NCI-H1436 (cell line): Measurements from ENCODE around the gene RALGAPA2.

Source experiments
- DNase-seq: peaks from one replicate; lab custom pipeline; 2025; lab: John Stamatoyannopoulos, UW

RALGAPA2 gene

DNA sequence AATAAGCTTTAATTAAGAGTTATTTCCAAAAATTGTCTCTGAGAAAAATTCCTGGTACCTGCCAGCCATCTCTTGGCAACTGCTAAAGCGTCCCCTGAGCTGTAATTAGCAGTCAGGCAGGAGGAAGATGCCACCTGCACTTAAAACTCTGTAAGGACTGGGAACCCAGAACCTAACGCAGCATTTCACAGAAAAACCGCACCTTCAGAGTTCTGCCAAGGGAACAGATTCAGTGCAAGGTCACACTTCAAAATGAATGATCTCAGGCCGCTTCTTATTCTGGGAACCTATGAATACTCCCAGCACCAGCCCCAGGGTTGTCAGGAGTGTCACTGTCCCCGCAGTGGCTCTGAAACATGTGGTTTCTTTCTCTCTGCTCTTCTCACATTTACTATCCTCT lies 307.8 kb downstream of the RALGAPA2 start:
- DNase-seq: no peak

DNA sequence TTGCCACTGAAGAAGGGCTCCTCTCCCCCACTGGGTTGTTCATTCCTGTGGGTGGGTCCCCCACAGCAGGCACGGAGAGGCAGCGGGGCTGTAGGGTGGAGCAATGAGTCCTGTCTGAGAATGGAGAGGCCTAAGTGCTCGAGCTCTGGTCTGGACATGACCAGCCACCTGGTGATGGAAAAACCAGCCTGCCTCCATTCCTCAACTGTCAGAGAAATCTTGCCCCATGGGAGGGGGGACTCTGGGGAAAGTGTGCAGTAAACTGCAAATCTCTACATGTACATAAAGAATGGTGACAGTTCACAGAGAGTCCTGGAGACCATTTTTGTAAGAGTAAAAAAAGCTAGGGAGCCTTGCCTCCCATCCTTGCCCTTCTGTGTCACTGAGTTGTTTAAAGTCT lies 310.5 kb downstream of the RALGAPA2 start:
- DNase-seq: no peak

DNA sequence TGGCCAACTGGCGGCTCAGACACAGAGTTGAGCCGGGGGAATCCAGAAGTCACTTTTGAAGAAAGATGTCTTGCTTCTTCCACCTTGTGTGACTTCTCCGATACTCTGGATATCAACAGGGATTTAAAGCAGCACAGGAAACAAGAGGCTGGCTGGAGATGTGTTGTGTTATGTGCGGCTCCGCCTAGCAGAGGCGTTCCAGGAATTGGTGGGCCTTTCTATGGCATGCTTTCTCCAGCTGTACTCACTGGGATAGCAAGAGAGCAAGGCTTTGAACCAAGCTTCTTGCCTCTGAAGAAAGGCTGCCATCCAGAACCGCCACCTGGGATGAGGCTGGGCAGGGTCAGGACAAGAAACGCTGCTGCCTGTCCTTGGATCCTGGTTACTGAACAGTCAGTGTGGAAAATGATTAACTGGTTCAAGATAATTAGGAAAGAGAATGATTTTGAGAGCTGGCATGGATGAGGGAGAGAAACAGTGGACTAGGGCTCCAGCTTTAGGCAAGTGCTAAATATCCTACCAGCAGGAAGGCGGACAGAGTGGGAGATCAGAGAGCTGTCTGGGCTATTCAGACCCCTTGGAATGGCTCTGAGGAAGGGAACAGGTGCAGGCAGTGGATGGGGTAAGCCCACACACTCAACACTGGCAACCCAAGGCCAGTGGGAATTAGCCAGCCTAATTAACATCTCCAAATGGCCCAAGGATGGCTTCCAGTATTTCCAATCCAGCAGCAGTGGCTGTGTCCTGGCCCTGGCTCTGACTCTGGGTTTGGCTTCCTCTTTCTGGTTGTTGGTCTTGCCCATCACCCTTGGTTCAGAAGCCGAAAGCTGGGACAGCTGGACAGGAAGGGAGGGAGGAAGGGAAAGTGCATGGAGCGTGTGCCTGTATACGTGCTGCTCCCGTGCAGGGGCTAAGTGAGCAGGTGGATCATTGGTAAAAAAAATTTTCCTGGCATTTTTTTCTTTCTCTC lies 312.6 kb downstream of the RALGAPA2 start:
- no peak for DNase-seq

DNA sequence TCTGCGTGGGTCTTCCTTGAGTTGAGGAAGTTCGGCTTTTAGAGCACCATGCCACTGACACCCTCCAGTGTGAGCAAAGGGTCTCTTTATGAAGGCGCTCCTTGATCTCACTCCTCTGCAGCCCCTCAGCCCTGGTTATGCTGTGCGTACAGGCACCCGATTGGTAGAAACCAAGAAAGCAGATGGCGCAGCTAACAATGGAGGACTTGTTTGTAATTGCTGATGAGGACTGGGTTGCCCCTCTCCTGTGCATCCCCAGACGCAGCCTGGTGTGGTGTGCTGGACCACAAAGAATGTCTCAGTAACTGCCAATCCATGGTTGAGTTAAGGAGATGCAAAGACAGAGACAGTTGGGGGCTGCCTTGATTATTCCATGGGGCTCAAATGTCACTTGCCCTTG lies 314.3 kb downstream of the RALGAPA2 start:
- no peak for DNase-seq

DNA sequence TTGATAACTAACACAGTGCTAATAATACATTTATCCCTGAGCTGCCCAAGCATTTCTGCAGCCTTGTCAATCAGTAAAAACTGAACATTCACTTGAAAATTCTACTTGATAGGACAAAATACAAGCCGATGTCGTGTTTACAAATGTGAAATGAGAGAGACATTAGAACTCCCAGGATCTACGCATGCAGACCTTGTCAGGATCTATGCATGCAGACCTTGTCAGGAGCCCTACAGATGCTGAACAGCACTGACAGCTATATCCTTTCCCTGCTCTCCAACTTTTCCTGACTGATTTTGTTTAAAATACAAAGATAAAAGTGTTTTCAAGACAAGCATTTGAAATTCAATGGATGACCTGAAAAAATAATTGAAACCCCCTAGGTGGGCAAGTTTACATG lies 315.6 kb downstream of the RALGAPA2 start:
- no peak for DNase-seq

DNA sequence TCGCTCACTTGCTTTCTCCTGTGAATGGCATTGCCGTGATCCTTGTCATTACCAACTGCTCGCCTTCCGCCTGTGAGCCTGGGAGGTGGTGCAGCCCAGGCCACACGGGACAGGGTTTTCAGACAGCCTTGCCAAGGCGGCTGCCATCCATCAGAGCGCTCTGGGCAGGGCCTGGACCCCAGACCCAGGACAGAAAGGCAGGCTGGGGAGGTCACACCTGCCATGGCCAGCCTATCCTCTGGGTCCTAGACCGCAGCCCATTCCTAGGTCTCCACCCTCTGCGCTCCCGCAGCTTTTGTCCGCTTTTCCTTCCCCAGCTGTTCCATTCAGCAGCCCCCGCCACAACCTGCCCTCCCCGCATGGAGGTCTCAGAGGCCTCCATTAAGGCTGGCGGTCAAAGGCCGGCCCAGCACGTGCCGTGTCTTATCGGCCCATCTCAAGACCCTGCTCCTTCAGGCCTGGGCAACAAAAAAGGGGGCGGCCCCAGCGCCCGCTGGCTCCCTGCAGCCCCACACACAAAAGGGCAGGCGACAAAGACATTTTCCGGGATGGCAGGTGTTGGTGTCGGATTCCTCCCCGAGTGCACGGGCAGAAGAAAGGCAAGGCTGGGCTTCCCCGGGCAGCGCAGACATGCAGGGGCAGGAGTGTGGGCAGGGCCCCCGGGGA lies 316.4 kb downstream of the RALGAPA2 start:
- peak; percentile 74 for DNase-seq

DNA sequence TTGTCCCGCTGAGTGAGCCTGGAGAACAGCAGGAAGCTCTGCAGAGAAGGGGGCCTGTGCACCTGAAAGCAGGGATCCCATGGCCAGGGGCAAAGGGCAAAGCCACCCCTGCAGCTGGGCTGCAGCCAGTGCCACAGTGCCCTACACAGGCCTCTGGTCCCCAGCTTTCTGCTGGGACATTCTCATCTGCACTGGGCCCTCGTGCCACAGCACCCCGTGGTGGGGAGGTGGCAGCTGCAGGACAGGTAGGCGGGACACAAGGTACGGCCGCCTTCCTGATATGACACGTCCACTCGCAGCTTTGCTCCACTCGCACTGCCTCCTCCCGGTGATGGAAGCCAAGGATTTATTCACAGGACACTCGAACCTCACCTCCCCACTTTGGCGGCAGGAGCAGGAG lies 317.4 kb downstream of the RALGAPA2 start:
- DNase-seq: no peak

DNA sequence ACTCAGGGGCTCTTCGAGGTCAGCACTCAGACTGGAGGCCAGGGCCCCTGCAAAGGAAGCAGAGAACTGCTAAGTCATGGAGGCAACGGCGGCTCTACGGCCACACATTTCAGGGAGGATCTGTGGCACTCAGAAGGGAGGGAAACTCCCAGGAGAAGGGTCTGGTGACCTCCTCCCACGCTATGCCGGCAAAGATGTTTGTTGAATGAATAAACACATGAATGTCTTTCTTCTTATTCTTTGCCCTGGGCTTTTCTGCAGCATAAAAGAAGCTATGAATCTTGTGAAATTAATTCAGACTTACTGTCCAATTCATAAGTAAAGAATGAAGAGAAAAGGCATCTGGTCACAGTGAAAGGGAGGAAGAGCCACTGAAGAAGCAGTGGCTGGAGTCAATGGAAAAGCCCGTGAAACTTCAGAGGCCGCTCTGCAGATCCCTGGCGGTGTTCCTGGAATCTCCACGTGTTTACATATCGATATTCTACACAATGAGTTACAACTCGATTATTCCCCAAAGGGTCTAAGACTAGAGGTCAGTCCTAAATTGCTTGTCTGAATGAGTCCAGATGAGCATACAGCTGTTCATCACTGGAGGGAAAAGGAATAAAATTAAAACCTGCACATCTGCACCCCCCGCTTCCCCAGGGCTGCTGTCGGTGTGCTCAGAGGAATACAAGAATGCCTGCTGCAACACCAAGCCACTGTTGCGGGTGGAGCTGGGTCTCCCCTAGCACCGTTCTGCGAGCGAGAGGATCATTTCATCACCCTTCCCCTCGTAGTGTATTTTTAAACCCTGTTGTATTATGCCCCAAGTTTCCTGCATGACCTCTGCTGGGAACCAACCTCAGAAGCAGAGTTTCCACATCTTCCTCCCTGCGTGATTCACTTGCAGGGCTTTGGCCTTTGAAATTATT lies 319.0 kb downstream of the RALGAPA2 start:
- DNase-seq: no peak

DNA sequence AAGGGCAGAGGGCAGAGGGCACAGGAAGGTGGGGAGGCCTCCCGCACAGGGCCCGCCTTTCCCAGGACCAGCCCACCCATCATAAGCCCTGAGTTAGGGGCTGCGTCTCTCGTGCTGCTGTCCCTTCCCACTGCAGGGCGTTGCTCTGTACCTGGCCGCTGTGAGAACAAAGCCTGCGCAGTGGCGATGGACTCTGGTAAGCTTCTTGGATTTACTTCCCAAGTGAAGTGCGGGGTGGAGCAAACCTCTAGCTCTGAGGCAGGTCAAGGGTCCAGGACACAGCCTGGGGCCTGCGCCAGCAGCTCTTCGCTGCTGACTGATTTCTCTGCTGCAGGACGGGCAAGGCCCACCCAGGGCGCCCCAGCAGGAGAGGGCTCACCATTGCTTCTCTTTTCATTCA lies 320.7 kb downstream of the RALGAPA2 start:
- no peak for DNase-seq

DNA sequence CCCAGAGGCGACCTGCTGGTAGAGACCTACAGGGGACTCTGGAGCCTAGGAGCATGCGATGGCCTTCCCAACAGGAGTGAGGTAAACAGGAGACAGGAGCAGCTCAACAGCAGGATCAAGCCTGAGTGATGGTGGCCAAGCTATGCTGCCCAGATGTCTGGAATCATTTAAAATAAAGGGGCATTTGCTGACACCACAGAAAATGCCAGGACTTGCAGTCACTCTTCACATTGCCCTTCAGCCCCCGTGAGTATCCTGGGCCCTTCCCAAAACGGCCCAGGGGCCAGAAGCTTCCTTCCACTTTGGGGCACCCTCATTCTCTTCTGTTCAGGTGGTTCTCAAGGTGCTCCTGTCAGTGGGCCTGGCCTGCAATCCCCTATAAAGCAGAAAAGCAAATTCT lies 321.3 kb downstream of the RALGAPA2 start:
- no peak for DNase-seq

DNA sequence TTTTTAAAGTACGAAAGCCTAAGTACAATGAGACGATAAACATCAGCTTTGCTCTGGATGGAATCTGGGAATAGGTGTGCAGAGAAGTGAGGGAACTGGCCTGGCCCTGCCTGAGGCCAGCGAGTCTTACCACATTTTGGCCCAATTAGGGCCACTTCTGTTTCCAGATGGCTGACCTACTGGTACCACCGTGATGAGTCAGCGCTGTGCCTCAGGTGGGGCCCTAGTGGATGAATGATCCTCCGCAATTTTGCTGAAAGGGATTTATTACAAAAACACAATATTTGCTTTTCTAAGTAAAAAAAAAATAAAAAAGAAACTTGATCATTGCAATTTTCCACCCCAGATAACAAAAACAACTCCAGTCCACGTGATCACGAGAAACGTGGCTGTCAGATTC lies 322.1 kb downstream of the RALGAPA2 start:
- DNase-seq: no peak

DNA sequence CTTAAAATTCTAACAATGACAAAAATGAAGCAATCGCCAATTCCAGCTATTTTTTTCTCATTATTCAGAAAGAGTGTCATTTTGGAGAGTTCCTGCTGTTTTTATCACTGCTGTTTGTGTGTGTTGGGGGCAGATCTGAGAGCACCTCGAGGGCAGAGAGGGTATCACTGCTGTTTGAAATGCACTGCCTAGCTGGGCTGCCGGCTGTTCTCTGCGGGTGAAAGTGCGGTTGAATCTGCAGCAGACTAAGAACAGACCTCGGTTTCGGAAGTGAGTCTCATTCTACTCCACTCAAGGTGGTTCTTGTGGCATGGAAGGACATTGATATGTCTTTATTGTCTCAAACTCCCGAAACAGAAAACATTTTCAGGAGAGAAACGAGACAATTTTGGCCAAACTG lies 326.3 kb downstream of the RALGAPA2 start:
- DNase-seq: no peak

DNA sequence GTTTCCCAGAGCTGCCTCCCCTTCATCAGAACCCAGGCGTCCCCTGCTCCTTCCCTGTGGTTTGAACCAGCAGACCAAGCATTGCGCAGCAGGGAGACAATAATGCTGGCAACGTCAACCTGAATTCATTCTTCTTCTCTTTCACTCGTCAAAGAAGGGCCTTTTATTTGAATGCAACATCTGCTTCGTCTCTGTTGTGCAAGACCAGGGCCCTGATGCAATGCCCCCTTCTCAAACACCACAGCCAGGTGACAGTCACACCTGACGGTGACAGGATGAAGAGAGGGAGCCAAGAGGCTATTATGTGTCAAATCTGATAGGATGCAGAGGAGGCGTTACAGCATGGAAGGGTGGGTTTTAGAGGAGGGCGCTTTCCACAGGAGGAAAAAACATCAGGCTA lies 336.6 kb downstream of the RALGAPA2 start:
- peak; percentile 45 for DNase-seq

DNA sequence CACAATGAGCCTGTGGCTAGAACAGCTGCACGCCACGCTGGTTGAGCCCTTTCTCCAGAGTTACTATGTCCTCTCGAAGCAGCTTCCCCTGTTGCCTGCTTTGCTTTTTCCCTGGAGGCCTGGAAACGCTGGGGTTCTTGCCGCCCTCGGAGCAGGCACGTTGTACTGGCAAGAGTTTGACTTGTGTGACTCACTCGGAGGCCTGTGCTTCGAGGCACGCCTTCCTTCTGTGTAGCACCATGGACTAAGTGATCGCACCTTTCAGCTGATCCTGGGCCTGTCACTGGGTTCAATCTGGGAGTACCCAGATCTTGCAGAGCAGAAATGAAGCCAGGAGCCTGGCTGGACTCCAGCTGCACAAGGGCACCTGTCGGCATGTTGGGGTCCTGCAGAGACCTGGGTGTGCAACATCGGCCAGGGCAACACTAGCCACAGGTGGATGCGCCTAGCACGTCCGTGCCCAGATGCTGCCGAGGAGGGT lies 339.3 kb downstream of the RALGAPA2 start:
- DNase-seq: peak; percentile 36

DNA sequence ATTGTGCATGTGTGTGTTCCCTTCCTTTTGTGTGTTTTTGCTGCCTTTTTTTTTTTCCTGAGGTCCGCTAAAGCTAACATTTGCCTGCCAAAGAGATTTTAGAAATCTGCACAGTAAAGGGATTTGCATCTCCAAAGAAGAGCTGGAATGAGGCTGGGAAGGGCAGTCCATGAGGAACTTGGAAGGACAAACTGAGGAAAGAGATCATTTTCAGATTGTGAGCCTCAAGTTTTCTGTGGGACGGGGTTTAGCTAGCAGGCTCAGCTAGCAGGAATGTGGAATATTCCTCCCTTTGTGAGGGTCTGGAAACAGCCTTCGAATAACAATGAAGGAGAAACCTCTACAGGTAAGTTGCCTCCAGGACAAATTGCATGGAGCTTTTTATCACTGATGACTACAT lies 340.8 kb downstream of the RALGAPA2 start:
- DNase-seq: no peak

DNA sequence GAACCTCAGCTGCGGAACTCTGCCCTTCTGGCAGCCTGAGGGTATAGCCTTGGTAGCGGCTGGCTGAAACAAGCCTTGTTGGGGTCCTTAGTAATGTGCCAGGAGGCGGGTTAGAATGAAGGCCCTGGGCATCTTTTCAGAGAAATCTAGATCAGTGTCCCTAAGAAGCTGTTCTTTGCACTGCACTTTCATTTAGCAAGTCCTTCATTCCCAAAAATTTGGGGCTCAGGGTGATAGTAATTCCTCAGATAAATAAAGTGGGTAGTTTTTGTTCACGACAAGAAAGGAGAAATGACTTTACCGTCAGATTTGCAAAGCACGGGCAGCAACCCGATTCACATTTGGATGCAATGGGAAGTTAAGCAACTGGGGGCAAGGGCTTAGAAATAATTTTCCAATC lies 341.4 kb downstream of the RALGAPA2 start:
- peak; percentile 8 for DNase-seq

DNA sequence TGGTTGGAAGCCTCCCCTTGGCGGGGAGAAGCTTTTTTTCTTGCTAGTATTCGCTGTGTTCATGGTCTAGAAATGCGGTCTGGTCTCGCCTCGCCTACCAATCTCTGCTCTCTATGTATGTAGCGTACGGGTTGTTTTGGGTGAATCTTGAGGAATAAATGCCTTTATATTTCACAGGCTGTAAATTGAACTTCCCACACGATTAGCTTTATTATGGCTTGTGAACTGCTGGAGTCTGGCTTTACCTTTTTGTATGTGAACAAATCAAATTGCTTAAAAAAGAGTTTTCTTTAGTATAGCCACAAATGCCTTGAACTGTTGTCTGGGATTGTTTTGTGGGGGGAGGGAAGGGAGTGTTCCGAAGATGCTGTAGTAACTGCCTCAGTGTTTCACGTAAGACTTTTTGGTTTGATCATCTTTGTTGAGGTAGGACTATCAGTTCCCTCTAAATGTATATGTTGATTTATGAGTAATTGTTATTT lies 342.3 kb downstream of the RALGAPA2 start:
- DNase-seq: no peak

DNA sequence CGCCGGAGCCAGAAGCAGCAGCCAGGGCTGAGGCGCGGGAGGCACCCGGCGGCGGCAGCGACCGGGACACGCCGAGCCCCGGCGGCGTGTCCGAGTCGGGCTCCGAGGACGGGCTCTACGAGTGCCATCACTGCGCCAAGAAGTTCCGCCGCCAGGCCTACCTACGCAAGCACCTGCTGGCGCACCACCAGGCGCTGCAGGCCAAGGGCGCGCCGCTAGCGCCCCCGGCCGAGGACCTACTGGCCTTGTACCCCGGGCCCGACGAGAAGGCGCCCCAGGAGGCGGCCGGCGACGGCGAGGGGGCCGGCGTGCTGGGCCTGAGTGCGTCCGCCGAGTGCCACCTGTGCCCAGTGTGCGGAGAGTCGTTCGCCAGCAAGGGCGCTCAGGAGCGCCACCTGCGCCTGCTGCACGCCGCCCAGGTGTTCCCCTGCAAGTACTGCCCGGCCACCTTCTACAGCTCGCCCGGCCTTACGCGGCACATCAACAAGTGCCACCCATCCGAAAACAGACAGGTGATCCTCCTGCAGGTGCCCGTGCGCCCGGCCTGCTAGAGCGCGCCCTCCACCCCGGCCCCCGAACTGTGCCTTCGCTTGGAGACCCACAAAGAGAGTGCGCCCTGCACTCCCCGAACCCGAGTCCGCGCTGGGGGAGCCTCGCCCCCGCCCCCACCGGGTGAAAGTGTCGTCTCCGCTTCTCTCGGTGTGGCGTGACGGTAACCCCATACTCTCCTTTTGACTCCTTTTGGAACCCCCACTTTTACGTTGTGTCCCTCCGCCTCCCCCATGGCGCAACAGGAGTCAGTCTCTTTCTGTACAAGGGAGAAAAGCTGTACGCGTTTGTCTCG lies 343.0 kb downstream of the RALGAPA2 start:
- peak; percentile 59 for DNase-seq

DNA sequence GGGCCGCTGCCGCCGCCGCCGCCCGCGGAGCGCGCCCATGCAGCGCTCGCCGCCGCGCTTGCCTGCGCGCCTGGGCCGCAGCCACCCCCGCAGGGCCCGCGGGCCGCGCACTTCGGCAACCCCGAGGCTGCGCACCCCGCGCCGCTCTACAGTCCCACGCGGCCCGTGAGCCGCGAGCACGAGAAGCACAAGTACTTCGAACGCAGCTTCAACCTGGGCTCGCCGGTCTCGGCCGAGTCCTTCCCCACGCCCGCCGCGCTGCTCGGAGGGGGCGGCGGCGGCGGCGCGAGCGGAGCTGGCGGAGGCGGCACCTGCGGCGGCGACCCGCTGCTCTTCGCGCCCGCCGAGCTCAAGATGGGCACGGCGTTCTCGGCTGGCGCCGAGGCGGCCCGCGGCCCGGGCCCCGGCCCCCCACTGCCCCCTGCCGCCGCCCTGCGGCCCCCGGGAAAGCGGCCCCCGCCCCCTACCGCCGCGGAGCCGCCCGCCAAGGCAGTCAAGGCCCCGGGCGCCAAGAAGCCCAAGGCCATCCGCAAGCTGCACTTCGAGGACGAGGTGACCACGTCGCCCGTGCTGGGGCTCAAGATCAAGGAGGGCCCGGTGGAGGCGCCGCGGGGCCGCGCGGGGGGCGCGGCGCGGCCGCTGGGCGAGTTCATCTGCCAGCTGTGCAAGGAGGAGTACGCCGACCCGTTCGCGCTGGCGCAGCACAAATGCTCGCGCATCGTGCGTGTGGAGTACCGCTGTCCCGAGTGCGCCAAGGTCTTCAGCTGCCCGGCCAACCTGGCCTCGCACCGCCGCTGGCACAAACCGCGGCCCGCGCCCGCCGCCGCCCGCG lies 343.8 kb downstream of the RALGAPA2 start:
- DNase-seq: peak; percentile 28
